ENCODE measurements around the gene CTDSPL2. TPM values are rescaled to one million over a fixed set of nuclear protein-coding genes. Genes with fewer than 3 reads are reported as not detected.

The CTDSPL2 gene
- total and polyA plus RNA-seq, 2 of the 4 experiments (the other 2 are of a cell fraction), result 17.3 to 47.3 TPM

DNA sequence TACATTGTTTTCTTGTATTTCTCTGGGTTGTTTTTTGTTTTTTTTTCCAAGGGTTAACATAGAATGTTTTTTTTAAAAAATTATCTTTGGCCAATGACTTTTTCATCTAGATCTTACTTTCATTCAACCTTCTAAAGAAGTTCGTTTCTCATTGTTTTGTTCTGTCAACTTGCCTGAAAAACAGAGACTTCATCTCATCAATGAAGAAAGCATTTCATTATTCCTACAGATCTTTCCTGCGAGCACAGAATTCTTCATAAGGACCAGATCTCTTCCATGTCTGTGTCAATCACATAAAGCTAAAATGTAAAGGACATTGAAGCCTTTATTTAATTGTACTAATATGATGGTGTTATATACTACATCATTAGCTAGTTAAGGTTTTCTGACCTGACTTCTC is 99.8 kb downstream of the CTDSPL2 start:
- H4K5ac ChIP-seq (ENCODE audit: low read depth, low read length), result no peak overlapping the region
- H3K56ac ChIP-seq (ENCODE audit: extremely low read depth, insufficient read depth, low read length), result no peak overlapping the region
- no peak overlapping the region for H3K18ac ChIP-seq (ENCODE audit: low read depth, low read length)
- no peak overlapping the region for H4K8ac ChIP-seq (ENCODE audit: low read depth in 2 of 2, low read length in 2 of 2)
- H2AK9ac ChIP-seq (replicated peaks; ENCODE audit: low read depth, low read length, poor library complexity), result no peak overlapping the region
- no peaks in the 10 kb centered on the region for H3K9me3 ChIP-seq (ENCODE audit: control insufficient read depth, insufficient read depth, low read length)
- H2AFZ ChIP-seq (replicated peaks; ENCODE audit: low read length, poor library complexity), result no peak overlapping the region
- ATAC-seq (ENCODE audit: low read depth) (no peak), DNase-seq (no peak)
- no peaks in the 10 kb centered on the region for H3K27me3 ChIP-seq (ENCODE audit: control insufficient read depth, insufficient read depth, low read length)
- no peak overlapping the region for H3K4ac ChIP-seq (ENCODE audit: low read depth, low read length)
- CTCF ChIA-PET, result interaction anchor here (0.6 kb wide), 1 partner anchor 16 kb away, joined by 5 read pairs; no protein-coding TSS in a partner anchor
- in situ Hi-C loops (cut with MboI; ENCODE audit: low sequenced_read_pairs), result no loop called here
- H3K23ac ChIP-seq (ENCODE audit: low read depth, low read length), result no peak overlapping the region
- no peak overlapping the region for H3K14ac ChIP-seq (replicated peaks; ENCODE audit: low read depth, low read length)
- H3K9me1 ChIP-seq (ENCODE audit: insufficient read depth, low read length), result no peaks in the 10 kb centered on the region; the same call in 1 of the 2 replicates
- POLR2A ChIA-PET (ENCODE audit: unreplicated experiment), result no interaction called here
- no peak overlapping the region for H2BK120ac ChIP-seq (ENCODE audit: low read depth, low read length)
- H2BK15ac ChIP-seq (ENCODE audit: low read depth, low read length), result no peak overlapping the region
- no peak overlapping the region for H3K4me2 ChIP-seq (ENCODE audit: low read depth, low read length)
- H3K4me3 ChIP-seq (ENCODE audit: insufficient read depth, low read depth, low read length), result no peak overlapping the region
- H3K79me1 ChIP-seq (ENCODE audit: low read depth in 1 of 2, low read length in 2 of 2), result peaks cover 6 to 22% of the 10 kb centered on the region in 2 experiments
- H3K4me1 ChIP-seq (ENCODE audit: control insufficient read depth, insufficient read depth, low read length), result no peaks in the 10 kb centered on the region
- WGBS, 2 experiments (ENCODE audit: extremely low coverage in 2 of 2, insufficient read length in 1 of 2), result no CpG with 5 or more reads among the region's 2 CpGs
- no peak overlapping the region for H3K27ac ChIP-seq (ENCODE audit: insufficient read depth, low read length)
- no peak overlapping the region for H3K9ac ChIP-seq (ENCODE audit: low read depth, low read length)
- no peak overlapping the region for H2AK5ac ChIP-seq (ENCODE audit: low read depth, low read length)
- intact Hi-C loops (cut with micrococcal nuclease), result no loop called here
- no peak overlapping the region for H2BK5ac ChIP-seq (ENCODE audit: low read depth, low read length, poor library complexity, severe bottlenecking)
- BruUV-seq (replicated peaks), result no TSS peak
- dilution Hi-C loops (cut with HindIII; ENCODE audit: low sequenced_read_pairs, unreplicated experiment), result no loop called here
- peaks cover 3% of the 10 kb centered on the region; the same call in 1 of the 2 replicates for H4K20me1 ChIP-seq (ENCODE audit: insufficient read depth, low read length)
- no peak overlapping the region for H4K91ac ChIP-seq (ENCODE audit: insufficient read depth, low read depth, low read length)
- peaks cover 9% of the 10 kb centered on the region for H3K36me3 ChIP-seq (ENCODE audit: control insufficient read depth, insufficient read depth, low read length)
- TF ChIP-seq, protein P1, sequence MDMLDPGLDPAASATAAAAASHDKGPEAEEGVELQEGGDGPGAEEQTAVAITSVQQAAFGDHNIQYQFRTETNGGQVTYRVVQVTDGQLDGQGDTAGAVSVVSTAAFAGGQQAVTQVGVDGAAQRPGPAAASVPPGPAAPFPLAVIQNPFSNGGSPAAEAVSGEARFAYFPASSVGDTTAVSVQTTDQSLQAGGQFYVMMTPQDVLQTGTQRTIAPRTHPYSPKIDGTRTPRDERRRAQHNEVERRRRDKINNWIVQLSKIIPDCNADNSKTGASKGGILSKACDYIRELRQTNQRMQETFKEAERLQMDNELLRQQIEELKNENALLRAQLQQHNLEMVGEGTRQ (IDR thresholded peaks at IDR 0.05; ENCODE audit: low read depth, low read length), result no peak
- H2BK20ac ChIP-seq (ENCODE audit: low read depth, low read length), result no peak overlapping the region

All from IMR-90 (cell line).